ENCODE measurements around the gene ACOX1. TPM values are rescaled to one million over a fixed set of nuclear protein-coding genes. Genes with fewer than 3 reads are reported as not detected.

Gene ACOX1
- total RNA-seq, 1 donor from 2014 or later, result 52.9 TPM

DNA sequence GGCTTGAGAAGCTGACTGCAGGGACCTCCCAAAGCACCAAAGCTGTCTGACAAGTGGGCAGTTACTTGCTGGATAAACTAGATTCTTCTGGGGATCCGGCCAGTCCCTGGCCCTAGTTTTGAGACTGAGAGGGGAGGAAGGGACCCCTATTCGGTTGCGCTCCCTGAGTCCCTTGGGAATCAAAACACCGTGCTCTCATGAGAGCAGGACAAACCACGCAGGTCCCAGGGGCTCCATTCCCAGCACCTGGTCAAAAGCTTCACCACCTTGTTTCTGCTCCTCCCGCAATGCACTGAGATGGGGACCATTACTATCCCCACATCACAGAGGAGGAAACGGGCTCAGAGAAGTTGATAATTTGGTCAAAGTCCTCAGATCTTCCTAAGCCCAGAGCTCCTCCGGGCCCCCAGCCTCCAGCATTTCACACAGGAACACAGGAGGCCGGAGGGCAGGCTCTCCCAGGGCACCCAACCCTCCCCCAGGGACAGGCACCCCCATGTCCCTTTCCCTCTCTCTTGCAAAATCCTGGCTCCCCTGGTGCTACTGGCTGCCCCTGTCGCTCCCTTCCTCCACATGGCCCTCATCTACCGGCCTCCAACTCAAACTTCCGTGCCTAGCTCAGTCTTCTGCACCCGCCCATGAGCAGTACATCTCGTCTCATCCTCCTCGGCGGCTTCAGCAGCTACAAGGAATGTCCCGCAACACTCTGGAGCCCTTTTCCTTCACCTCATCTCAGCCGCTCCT is 85.5 kb downstream of the ACOX1 start:
- TF ChIP-seq, protein P1, sequence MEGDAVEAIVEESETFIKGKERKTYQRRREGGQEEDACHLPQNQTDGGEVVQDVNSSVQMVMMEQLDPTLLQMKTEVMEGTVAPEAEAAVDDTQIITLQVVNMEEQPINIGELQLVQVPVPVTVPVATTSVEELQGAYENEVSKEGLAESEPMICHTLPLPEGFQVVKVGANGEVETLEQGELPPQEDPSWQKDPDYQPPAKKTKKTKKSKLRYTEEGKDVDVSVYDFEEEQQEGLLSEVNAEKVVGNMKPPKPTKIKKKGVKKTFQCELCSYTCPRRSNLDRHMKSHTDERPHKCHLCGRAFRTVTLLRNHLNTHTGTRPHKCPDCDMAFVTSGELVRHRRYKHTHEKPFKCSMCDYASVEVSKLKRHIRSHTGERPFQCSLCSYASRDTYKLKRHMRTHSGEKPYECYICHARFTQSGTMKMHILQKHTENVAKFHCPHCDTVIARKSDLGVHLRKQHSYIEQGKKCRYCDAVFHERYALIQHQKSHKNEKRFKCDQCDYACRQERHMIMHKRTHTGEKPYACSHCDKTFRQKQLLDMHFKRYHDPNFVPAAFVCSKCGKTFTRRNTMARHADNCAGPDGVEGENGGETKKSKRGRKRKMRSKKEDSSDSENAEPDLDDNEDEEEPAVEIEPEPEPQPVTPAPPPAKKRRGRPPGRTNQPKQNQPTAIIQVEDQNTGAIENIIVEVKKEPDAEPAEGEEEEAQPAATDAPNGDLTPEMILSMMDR (IDR thresholded peaks at IDR 0.05; ENCODE audit: partially characterized antibody, unreplicated experiment), result no peak
- peak overlapping the region; percentile 80 for H3K27ac Mint-ChIP-seq (ENCODE audit: unreplicated experiment)
- peaks cover 4% of the 10 kb centered on the region for H3K36me3 Mint-ChIP-seq (ENCODE audit: unreplicated experiment)
- DNase-seq, result no peak
- H3K4me1 Mint-ChIP-seq (ENCODE audit: low read depth, unreplicated experiment), result peaks cover 27% of the 10 kb centered on the region
- peak overlapping the region; percentile 13 for H3K4me3 Mint-ChIP-seq (ENCODE audit: unreplicated experiment)
- H3K27me3 Mint-ChIP-seq (ENCODE audit: unreplicated experiment), result peaks cover 19% of the 10 kb centered on the region
- peaks cover 17% of the 10 kb centered on the region for H3K9me3 Mint-ChIP-seq (ENCODE audit: unreplicated experiment)

DNA sequence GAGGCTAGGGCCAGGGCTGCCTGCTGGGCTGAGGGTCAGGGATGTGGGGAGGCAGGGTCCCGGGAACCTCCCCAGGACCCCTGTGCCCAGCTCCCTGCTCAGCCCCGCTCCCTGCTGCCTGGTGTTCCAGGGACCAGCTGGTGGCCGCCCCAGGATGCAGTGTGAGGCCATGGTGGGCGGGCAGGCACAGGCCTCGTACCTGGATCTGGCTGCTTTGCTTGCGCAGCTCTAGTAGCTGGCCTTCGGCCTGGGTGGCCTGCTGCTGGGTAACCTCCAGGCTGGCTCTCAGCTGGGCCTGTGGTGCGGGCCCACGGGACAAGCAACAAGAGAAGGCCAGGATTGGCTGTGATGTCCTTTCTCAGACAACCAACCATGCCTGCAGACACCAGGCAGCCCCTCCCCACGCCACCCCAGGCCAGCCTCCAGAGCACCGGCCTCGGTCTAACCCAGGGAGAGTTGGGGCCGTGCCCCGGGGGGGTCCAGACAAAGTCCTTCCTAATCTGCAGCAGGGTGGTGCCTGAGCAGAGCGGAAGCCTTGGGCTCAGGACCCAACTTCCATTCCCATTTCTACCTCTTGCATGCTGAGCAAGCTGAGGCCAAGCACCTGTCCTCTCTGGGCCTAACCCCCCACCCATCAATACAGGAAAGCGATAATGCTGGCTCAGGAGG is 86.3 kb downstream of the ACOX1 start:
- no peak for DNase-seq
- Mint-ChIP-seq H3K4me1 (ENCODE audit: low read depth, unreplicated experiment) (peaks cover 25% of the 10 kb centered on the region), H3K27ac (ENCODE audit: unreplicated experiment) (no peak overlapping the region), H3K27me3 (ENCODE audit: unreplicated experiment) (peaks cover 19% of the 10 kb centered on the region), H3K4me3 (ENCODE audit: unreplicated experiment) (no peak overlapping the region), H3K36me3 (ENCODE audit: unreplicated experiment) (peaks cover 4% of the 10 kb centered on the region), H3K9me3 (ENCODE audit: unreplicated experiment) (peaks cover 15% of the 10 kb centered on the region)
- TF ChIP-seq, protein P1 (IDR thresholded peaks at IDR 0.05; ENCODE audit: partially characterized antibody, unreplicated experiment), result no peak

DNA sequence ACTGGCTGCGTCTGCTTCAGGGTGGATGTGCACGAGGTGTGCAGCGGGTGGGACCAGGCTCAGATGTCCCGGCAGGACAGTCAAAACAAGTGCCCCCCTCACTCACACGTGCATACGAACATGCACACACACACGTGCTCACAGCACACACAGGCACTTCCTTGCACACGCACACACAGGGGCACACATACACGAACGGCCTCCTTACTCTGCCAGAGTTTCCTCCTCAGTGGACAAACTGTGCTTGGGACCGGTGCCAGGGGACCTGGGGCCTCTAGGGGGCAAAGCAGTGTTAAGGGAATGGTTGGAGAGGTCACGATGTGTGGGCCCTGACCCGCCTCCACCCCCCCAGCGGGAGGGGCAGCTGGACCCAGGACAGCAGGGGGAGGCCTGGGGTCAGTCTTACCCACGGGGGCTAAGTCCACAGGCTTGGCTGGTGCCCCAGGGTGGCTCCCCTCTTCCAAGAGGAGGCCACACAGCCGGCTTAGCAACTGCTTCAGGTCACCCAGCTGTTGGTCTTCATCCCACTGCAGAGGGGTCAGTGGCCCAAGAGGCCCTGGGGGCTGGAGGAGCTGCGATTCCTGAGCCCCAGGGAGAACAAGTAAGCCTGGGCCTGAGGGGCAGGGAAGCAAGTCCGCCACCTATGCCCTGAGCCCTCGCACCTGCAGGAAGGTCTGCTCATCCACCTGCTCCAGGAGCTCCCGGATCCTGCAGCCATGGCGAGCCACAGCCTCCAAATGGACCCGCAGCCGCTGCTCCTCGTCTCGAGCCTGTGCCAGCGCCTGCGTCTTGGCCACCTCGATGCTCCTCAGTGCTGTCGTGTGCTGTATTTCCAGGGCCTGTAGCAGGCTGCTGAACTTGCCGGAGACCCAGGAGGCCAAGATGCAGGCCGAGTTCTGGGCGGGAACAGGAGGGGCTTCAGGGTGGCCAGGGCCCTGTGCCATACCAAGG is 87.1 kb downstream of the ACOX1 start:
- TF ChIP-seq, protein P1 (IDR thresholded peaks at IDR 0.05; ENCODE audit: partially characterized antibody, unreplicated experiment), result no peak
- no peak for DNase-seq
- Mint-ChIP-seq H3K4me1 (ENCODE audit: low read depth, unreplicated experiment) (peaks cover 19% of the 10 kb centered on the region), H3K4me3 (ENCODE audit: unreplicated experiment) (no peak overlapping the region), H3K27ac (ENCODE audit: unreplicated experiment) (no peak overlapping the region), H3K36me3 (ENCODE audit: unreplicated experiment) (peaks cover 4% of the 10 kb centered on the region), H3K9me3 (ENCODE audit: unreplicated experiment) (peaks cover 15% of the 10 kb centered on the region), H3K27me3 (ENCODE audit: unreplicated experiment) (peaks cover 17% of the 10 kb centered on the region)

Other genes starting within 250 kb of the ACOX1 start
- 18.2 TPM for gene GALK1, start 214.0 kb downstream of the ACOX1 start, total RNA-seq (ENCODE audit: unreplicated experiment)
- gene UNK, start 194.4 kb downstream of the ACOX1 start, total RNA-seq (ENCODE audit: unreplicated experiment), result 65.5 TPM
- gene UNC13D, start 134.8 kb downstream of the ACOX1 start, total RNA-seq (ENCODE audit: unreplicated experiment), result 2.4 TPM
- 111 TPM for gene WBP2, start 123.8 kb downstream of the ACOX1 start, total RNA-seq (ENCODE audit: unreplicated experiment)
- gene TRIM47, start 100.6 kb downstream of the ACOX1 start, total RNA-seq (ENCODE audit: unreplicated experiment), result 2.1 TPM
- gene TRIM65, start 82.2 kb downstream of the ACOX1 start, total RNA-seq (ENCODE audit: unreplicated experiment), result 24.3 TPM
- gene MRPL38, start 74.3 kb downstream of the ACOX1 start, total RNA-seq (ENCODE audit: unreplicated experiment), result 133 TPM
- gene FBF1, start 38.1 kb downstream of the ACOX1 start, total RNA-seq (ENCODE audit: unreplicated experiment), result 110 TPM
- 8.5 TPM for gene TEN1, start 74 bp upstream of the ACOX1 start, total RNA-seq (ENCODE audit: unreplicated experiment)
- 7.1 TPM for gene CDK3, start 21.7 kb upstream of the ACOX1 start, total RNA-seq (ENCODE audit: unreplicated experiment)
- gene EVPL, start 48.1 kb upstream of the ACOX1 start, total RNA-seq (ENCODE audit: unreplicated experiment), result not detected
- 48.4 TPM for gene SRP68, start 93.4 kb upstream of the ACOX1 start, total RNA-seq (ENCODE audit: unreplicated experiment)
- gene GALR2, start 95.6 kb upstream of the ACOX1 start, total RNA-seq (ENCODE audit: unreplicated experiment), result 3.3 TPM
- gene ZACN, start 100.0 kb upstream of the ACOX1 start, total RNA-seq (ENCODE audit: unreplicated experiment), result 1.9 TPM
- 249 TPM for gene EXOC7, start 124.6 kb upstream of the ACOX1 start, total RNA-seq (ENCODE audit: unreplicated experiment)
- gene FOXJ1, start 162.1 kb upstream of the ACOX1 start, total RNA-seq (ENCODE audit: unreplicated experiment), result not detected

Measured in glutamatergic neuron (in vitro differentiated cells).